IPS-20b (cell line): Measurements from ENCODE around the gene CTCFL.
"Not testable (repeated sequence)": the region's sequence is repeated elsewhere in the genome, so short reads cannot be mapped to it uniquely, and the experiment has no call there.

ENCODE experiments used
- H3K27ac ChIP-seq: one replicate; pipeline ENCODE4 v1.5.1; 2013; ENCODE audit warnings: low read length
- H3K27me3 ChIP-seq: 2 replicates; pipeline ENCODE4 v1.6.1; 2013; ENCODE audit warnings: mild to moderate bottlenecking, low read length, inconsistent platforms; ENCODE audit not compliant: insufficient read depth
- H3K36me3 ChIP-seq: 2 replicates; pipeline ENCODE4 v1.6.1; 2013; ENCODE audit warnings: low read depth, mild to moderate bottlenecking, inconsistent platforms, low read length, moderate library complexity; ENCODE audit not compliant: insufficient read depth
- H3K4me1 ChIP-seq: 2 replicates; pipeline ENCODE4 v1.6.1; 2013; ENCODE audit warnings: mild to moderate bottlenecking, control low read depth, inconsistent platforms, low read length, moderate library complexity; ENCODE audit not compliant: insufficient read depth
- H3K4me3 ChIP-seq: 2 replicates; pipeline ENCODE4 v1.5.1; 2013; ENCODE audit warnings: mild to moderate bottlenecking, low read length, inconsistent platforms
- H3K9ac ChIP-seq: 2 replicates; pipeline ENCODE4 v1.6.1; 2013; ENCODE audit warnings: low read depth, mild to moderate bottlenecking, inconsistent platforms, low read length, moderate library complexity
- H3K9me3 ChIP-seq: 2 replicates; pipeline ENCODE4 v1.6.1; 2013; ENCODE audit warnings: mild to moderate bottlenecking, low read depth, low read length, inconsistent platforms; ENCODE audit not compliant: insufficient read depth

CTCFL gene

GRCh38 chr20:57511709-57512108 lies 13.2 kb downstream of the CTCFL start:
- H3K9ac ChIP-seq, H3K36me3 ChIP-seq, H3K4me3 ChIP-seq, H3K27me3 ChIP-seq, H3K4me1 ChIP-seq, H3K27ac ChIP-seq, H3K9me3 ChIP-seq: not testable (repeated sequence)

DNA sequence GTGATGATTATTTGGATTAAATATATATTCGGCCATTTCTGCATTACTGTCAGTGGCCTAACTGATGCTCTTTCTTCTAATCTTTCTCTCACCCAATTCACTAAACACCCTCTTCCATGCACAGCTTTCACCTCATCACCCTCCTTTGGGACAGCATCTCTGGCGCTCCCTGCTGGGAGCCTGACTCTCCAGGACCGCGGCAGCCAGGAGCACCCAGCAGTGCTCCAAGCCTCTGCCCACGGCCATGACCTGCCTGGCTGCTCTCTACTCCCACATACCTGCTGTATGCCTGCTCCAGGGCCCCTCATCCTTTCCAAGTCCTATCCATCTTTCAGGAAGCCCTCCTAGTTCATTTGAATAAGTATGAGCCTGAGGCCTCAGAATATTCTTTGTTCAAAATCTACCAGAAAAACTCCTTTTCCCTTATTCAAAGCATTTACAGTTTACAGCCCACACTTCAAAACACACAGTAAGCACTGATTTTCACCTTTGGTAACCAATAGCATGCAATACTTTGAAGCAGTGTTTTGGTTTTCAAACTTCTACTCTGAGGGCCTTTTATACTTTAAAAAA lies 15.2 kb downstream of the CTCFL start:
- Histone ChIP-seq H3K9ac (no peak overlapping the region), H3K27me3 (no peaks in the 10 kb centered on the region), H3K4me1 (peaks cover 7% of the 10 kb centered on the region), H3K27ac (no peak overlapping the region), H3K4me3 (no peak overlapping the region), H3K36me3 (no peaks in the 10 kb centered on the region), H3K9me3 (no peaks in the 10 kb centered on the region)

- Histone ChIP-seq H3K27ac (no peak overlapping the region), H3K9me3 (no peaks in the 10 kb centered on the region), H3K4me3 (no peak overlapping the region), H3K27me3 (no peaks in the 10 kb centered on the region), H3K4me1 (peaks cover 7% of the 10 kb centered on the region), H3K36me3 (no peaks in the 10 kb centered on the region), H3K9ac (no peak overlapping the region; the same call in 1 of the 2 replicates)
These were observed 16.1 kb downstream of the CTCFL start for GRCh38 chr20:57508831-57509230.

- Histone ChIP-seq H3K4me1 (peaks cover 7% of the 10 kb centered on the region), H3K27me3 (no peaks in the 10 kb centered on the region), H3K4me3 (no peak overlapping the region), H3K27ac (no peak overlapping the region), H3K9ac (no peak overlapping the region; the same call in 1 of the 2 replicates), H3K36me3 (no peaks in the 10 kb centered on the region), H3K9me3 (no peaks in the 10 kb centered on the region)
These were observed 16.6 kb downstream of the CTCFL start for GRCh38 chr20:57508381-57508780.

GRCh38 chr20:57507477-57507876 lies 17.5 kb downstream of the CTCFL start:
- Histone ChIP-seq H3K27me3 (no peaks in the 10 kb centered on the region), H3K27ac (no peak overlapping the region), H3K36me3 (no peaks in the 10 kb centered on the region), H3K9ac (no peak overlapping the region), H3K4me1 (peaks cover 4% of the 10 kb centered on the region), H3K4me3 (no peak overlapping the region), H3K9me3 (no peaks in the 10 kb centered on the region)

GRCh38 chr20:57505979-57506378 lies 19.0 kb downstream of the CTCFL start:
- H3K4me3 ChIP-seq, result no peak overlapping the region
- no peak overlapping the region for H3K9ac ChIP-seq
- H3K9me3 ChIP-seq, result no peaks in the 10 kb centered on the region
- no peaks in the 10 kb centered on the region for H3K4me1 ChIP-seq
- H3K27ac ChIP-seq, result no peak overlapping the region
- H3K27me3 ChIP-seq, result no peaks in the 10 kb centered on the region
- H3K36me3 ChIP-seq, result no peaks in the 10 kb centered on the region

- peaks cover 3% of the 10 kb centered on the region; the same call in 1 of the 2 replicates for H3K4me1 ChIP-seq
- H3K4me3 ChIP-seq, result no peak overlapping the region
- H3K9me3 ChIP-seq, result no peaks in the 10 kb centered on the region
- no peak overlapping the region for H3K9ac ChIP-seq
- H3K27ac ChIP-seq, result no peak overlapping the region
- no peaks in the 10 kb centered on the region for H3K27me3 ChIP-seq
- H3K36me3 ChIP-seq, result no peaks in the 10 kb centered on the region
These were observed 20.5 kb downstream of the CTCFL start for GRCh38 chr20:57504411-57504810.

GRCh38 chr20:57503035-57503658 lies 21.8 kb downstream of the CTCFL start:
- no peak overlapping the region for H3K9ac ChIP-seq
- peaks cover 7% of the 10 kb centered on the region; the same call in 1 of the 2 replicates for H3K4me1 ChIP-seq
- H3K27me3 ChIP-seq, result peaks cover 3% of the 10 kb centered on the region; the same call in 1 of the 2 replicates
- H3K4me3 ChIP-seq, result no peak overlapping the region
- no peak overlapping the region for H3K27ac ChIP-seq
- no peaks in the 10 kb centered on the region for H3K36me3 ChIP-seq
- H3K9me3 ChIP-seq, result no peaks in the 10 kb centered on the region

- Histone ChIP-seq H3K36me3 (no peaks in the 10 kb centered on the region), H3K4me3 (no peak overlapping the region), H3K27ac (no peak overlapping the region), H3K27me3 (peaks cover 5% of the 10 kb centered on the region; the same call in 1 of the 2 replicates), H3K9ac (no peak overlapping the region), H3K4me1 (peaks cover 7% of the 10 kb centered on the region; the same call in 1 of the 2 replicates), H3K9me3 (no peaks in the 10 kb centered on the region)
These were observed 22.6 kb downstream of the CTCFL start for GRCh38 chr20:57502336-57502700.

GRCh38 chr20:57501461-57502335 lies 23.2 kb downstream of the CTCFL start:
- Histone ChIP-seq H3K9ac (no peak overlapping the region), H3K4me3 (no peak overlapping the region), H3K27ac (no peak overlapping the region), H3K36me3 (no peaks in the 10 kb centered on the region), H3K4me1 (peaks cover 7% of the 10 kb centered on the region; the same call in 1 of the 2 replicates), H3K9me3 (no peaks in the 10 kb centered on the region), H3K27me3 (peaks cover 5% of the 10 kb centered on the region; the same call in 1 of the 2 replicates)

DNA sequence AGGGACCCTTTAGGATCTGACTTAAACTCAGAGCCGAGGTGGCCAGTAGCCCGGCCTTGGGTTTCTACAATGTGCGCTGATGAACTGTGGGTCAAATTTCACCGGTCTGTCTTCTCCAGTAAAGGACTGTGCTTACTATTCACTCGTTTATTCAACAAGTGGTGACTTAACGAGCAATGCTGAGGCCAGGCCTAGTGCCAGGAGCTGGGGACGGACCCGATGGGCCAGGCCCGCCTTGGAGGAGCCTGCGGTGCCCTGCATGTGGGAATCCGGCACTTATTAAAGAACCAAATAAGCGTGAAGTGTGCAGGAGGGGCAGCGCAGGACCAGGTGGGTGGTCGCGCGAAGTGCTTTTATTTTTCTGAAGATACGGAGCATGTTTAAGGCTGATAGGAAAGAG lies 24.0 kb downstream of the CTCFL start:
- Histone ChIP-seq H3K4me3 (no peak overlapping the region), H3K27ac (no peak overlapping the region), H3K9me3 (no peaks in the 10 kb centered on the region), H3K36me3 (no peaks in the 10 kb centered on the region), H3K9ac (no peak overlapping the region), H3K4me1 (peaks cover 7% of the 10 kb centered on the region; the same call in 1 of the 2 replicates), H3K27me3 (peaks cover 5% of the 10 kb centered on the region; the same call in 1 of the 2 replicates)
